Fibroblast of lung (primary cell): ENCODE results near the gene ANKRD16. TPM values are rescaled to one million over a fixed set of nuclear protein-coding genes. Genes with fewer than 3 reads are reported as not detected.

Experiments used
- DNase-seq, 2 donors: peaks; one replicate each; pipeline versions ENCODE4 v3.0.0 to v3.0.0-alpha.2; 2010; ENCODE audit warnings: low read depth in 2 of 2
- H2AFZ ChIP-seq: 2 replicates; pipeline ENCODE4 v1.5.1; 2012; ENCODE audit warnings: low read length, control low read depth, inconsistent platforms
- H3K27ac ChIP-seq: 2 replicates; pipeline ENCODE4 v1.5.1; 2011; ENCODE audit warnings: low read length, control low read depth; ENCODE audit not compliant: insufficient read depth
- H3K27me3 ChIP-seq: 2 replicates; pipeline ENCODE4 v1.5.1; 2011; ENCODE audit warnings: mild to moderate bottlenecking, low read length; ENCODE audit not compliant: control insufficient read depth, insufficient read depth
- H3K36me3 ChIP-seq: 2 replicates; pipeline ENCODE4 v1.5.1; 2011; ENCODE audit warnings: low read length; ENCODE audit not compliant: control insufficient read depth, insufficient read depth
- H3K4me1 ChIP-seq: 2 replicates; pipeline ENCODE4 v1.5.1; 2011; ENCODE audit warnings: low read length; ENCODE audit not compliant: control insufficient read depth, insufficient read depth; ENCODE audit errors: extremely low read depth
- H3K4me2 ChIP-seq: 2 replicates; pipeline ENCODE4 v1.5.1; 2011; ENCODE audit warnings: low read length, control low read depth; ENCODE audit not compliant: insufficient read depth; ENCODE audit errors: extremely low read depth
- H3K4me3 ChIP-seq, 4 experiments: fragments of 200-600 bp in 1 of 4; sonication (generic) in 1 of 4; replicated peaks in 1 of 4; 2 replicates each; pipeline ENCODE4 v1.5.1; 2011 to 2016; ENCODE audit warnings: low read length in 4 of 4, low read depth in 3 of 4, mild to moderate bottlenecking in 3 of 4, control low read depth in 2 of 4, inconsistent platforms in 1 of 4, mixed read lengths in 1 of 4; ENCODE audit not compliant: insufficient read depth in 1 of 4; ENCODE audit errors: control extremely low read depth in 1 of 4
- H3K79me2 ChIP-seq: 2 replicates; pipeline ENCODE4 v1.5.1; 2012; ENCODE audit warnings: mild to moderate bottlenecking, low read length, inconsistent platforms; ENCODE audit not compliant: control insufficient read depth, insufficient read depth
- H3K9ac ChIP-seq: 2 replicates; pipeline ENCODE4 v1.5.1; 2011; ENCODE audit warnings: mild to moderate bottlenecking, low read length, control low read depth; ENCODE audit not compliant: insufficient read depth
- H3K9me3 ChIP-seq: 2 replicates; pipeline ENCODE4 v1.5.1; 2012; ENCODE audit warnings: low read depth, low read length; ENCODE audit not compliant: control insufficient read depth, insufficient read depth
- H4K20me1 ChIP-seq: 2 replicates; pipeline ENCODE4 v1.5.1; 2011; ENCODE audit warnings: low read length; ENCODE audit not compliant: control insufficient read depth, insufficient read depth; ENCODE audit errors: extremely low read depth
- CTCF ChIP-seq, 2 donors: IDR thresholded peaks in 1 of 2; conservative IDR thresholded peaks in 1 of 2; 1 replicate in 1 of 2; 2 replicates in 1 of 2; pipeline ENCODE4 v1.5.1; 2011 to 2012; ENCODE audit warnings: low read length in 2 of 2, control low read depth in 1 of 2, inconsistent platforms in 1 of 2, low read depth in 1 of 2, mild to moderate bottlenecking in 1 of 2
- EZH2 ChIP-seq: IDR thresholded peaks from 2 replicates; pipeline ENCODE4 v1.5.1; 2012; ENCODE audit warnings: low read length, control low read depth, mild to moderate bottlenecking; ENCODE audit errors: missing control alignments
- polyA plus RNA-seq, 2 donors: library from polyadenylated mRNA; depleted of rRNA in 1 of 2; stranded (reverse) in 1 of 2; unstranded in 1 of 2; fragments of >200 nt; gene quantifications; 2 replicates each; pipeline ENCODE4 v1.2.1, GENCODE V29; 2011 to 2012; ENCODE audit warnings: missing spikeins in 1 of 2
- total RNA-seq: library from RNA; depleted of rRNA; stranded (reverse); fragments of >200 nt; gene quantifications from 2 replicates; pipeline ENCODE4 v1.2.1, GENCODE V29; 2014

Gene ANKRD16
- total and polyA plus RNA-seq, 2 donors (not counting 1 experiment from before 2014, with no cell fraction given) = 4.0 to 9.9 TPM

GRCh38 chr10:5898163-5898562 is 8.5 kb upstream of the ANKRD16 start:
- no peak overlapping the region for H3K27ac ChIP-seq
- H3K36me3 ChIP-seq = peaks cover 12% of the 10 kb centered on the region
- no peaks in the 10 kb centered on the region for H4K20me1 ChIP-seq

GRCh38 chr10:5897504-5897903 is 7.8 kb upstream of the ANKRD16 start:
- H3K9me3 ChIP-seq = no peaks in the 10 kb centered on the region
- H3K4me1 ChIP-seq = no peaks in the 10 kb centered on the region
- no peak overlapping the region for H3K27ac ChIP-seq
- H4K20me1 ChIP-seq = no peaks in the 10 kb centered on the region
- peaks cover 12% of the 10 kb centered on the region for H3K36me3 ChIP-seq
- no peaks in the 10 kb centered on the region for H3K27me3 ChIP-seq
- peaks cover 30% of the 10 kb centered on the region for H3K79me2 ChIP-seq
- no peak for DNase-seq
- no peak overlapping the region for H2AFZ ChIP-seq
- H3K4me2 ChIP-seq = no peak overlapping the region
- H3K9ac ChIP-seq = no peak overlapping the region
- H3K4me3 ChIP-seq = no peak overlapping the region
- TF ChIP-seq EZH2 (no peak), CTCF (conservative IDR thresholded peaks at IDR 0.05 in 1 of 2, IDR thresholded peaks at IDR 0.05 in 1 of 2; ENCODE audit: low read depth in 1 of 2, low read length in 2 of 2) (no peak)

More at GRCh38 chr10:5898163-5898562, 8.5 kb upstream of the ANKRD16 start:
- Histone ChIP-seq H2AFZ (no peak overlapping the region), H3K9ac (no peak overlapping the region), H3K4me1 (no peaks in the 10 kb centered on the region), H3K4me2 (no peak overlapping the region), H3K79me2 (peaks cover 23% of the 10 kb centered on the region), H3K4me3 (no peak overlapping the region), H3K27me3 (no peaks in the 10 kb centered on the region), H3K9me3 (no peaks in the 10 kb centered on the region)
- no peak for DNase-seq
- no peak for TF ChIP-seq CTCF (conservative IDR thresholded peaks at IDR 0.05 in 1 of 2, IDR thresholded peaks at IDR 0.05 in 1 of 2; ENCODE audit: low read depth in 1 of 2, low read length in 2 of 2)
- no peak for TF ChIP-seq EZH2

- Histone ChIP-seq H3K36me3 (peaks cover 12% of the 10 kb centered on the region), H3K4me1 (no peaks in the 10 kb centered on the region), H3K9ac (no peak overlapping the region), H3K4me3 (no peak overlapping the region), H3K4me2 (no peak overlapping the region), H2AFZ (no peak overlapping the region), H3K79me2 (peaks cover 35% of the 10 kb centered on the region), H4K20me1 (no peaks in the 10 kb centered on the region), H3K27me3 (no peaks in the 10 kb centered on the region), H3K9me3 (no peaks in the 10 kb centered on the region), H3K27ac (no peak overlapping the region)
- DNase-seq = no peak
- TF ChIP-seq CTCF (conservative IDR thresholded peaks at IDR 0.05 in 1 of 2, IDR thresholded peaks at IDR 0.05 in 1 of 2; ENCODE audit: low read depth in 1 of 2, low read length in 2 of 2) (no peak), EZH2 (no peak)
Measured at GRCh38 chr10:5897053-5897340, 7.3 kb upstream of the ANKRD16 start.
